GM18861 (cell line): ENCODE measurements around the gene RSPH3.
"Not testable (repeated sequence)": the region's sequence is repeated elsewhere in the genome, so short reads cannot be mapped to it uniquely, and the experiment has no call there.

Experiments
- ATAC-seq: cut with Tn5 transposase; IDR thresholded peaks from one replicate; pipeline ENCODE4 v1.9.1; 2021; ENCODE audit not compliant: unreplicated experiment

Gene RSPH3

GRCh38 chr6:159025224-159025623 lies 25.2 kb upstream of the RSPH3 start:
- not testable (repeated sequence) for ATAC-seq

- ATAC-seq: no peak
Observed at GRCh38 chr6:159023893-159024292, 23.9 kb upstream of the RSPH3 start.

GRCh38 chr6:159020011-159020410 lies 20.0 kb upstream of the RSPH3 start:
- no peak for ATAC-seq

GRCh38 chr6:159017757-159018559 lies 18.0 kb upstream of the RSPH3 start:
- ATAC-seq: no peak

GRCh38 chr6:159014406-159014805 lies 14.4 kb upstream of the RSPH3 start:
- ATAC-seq: no peak

- ATAC-seq: no peak
Observed at GRCh38 chr6:159013229-159013628, 13.2 kb upstream of the RSPH3 start.

- no peak for ATAC-seq
Observed at GRCh38 chr6:159012201-159012600, 12.2 kb upstream of the RSPH3 start.

GRCh38 chr6:159010037-159010612 lies 10.1 kb upstream of the RSPH3 start:
- not testable (repeated sequence) for ATAC-seq

GRCh38 chr6:159008656-159009288 lies 8.8 kb upstream of the RSPH3 start:
- no peak for ATAC-seq

GRCh38 chr6:159007510-159007909 lies 7.5 kb upstream of the RSPH3 start:
- no peak for ATAC-seq

GRCh38 chr6:159005436-159005835 lies 5.4 kb upstream of the RSPH3 start:
- no peak for ATAC-seq

GRCh38 chr6:159004592-159004991 lies 4.6 kb upstream of the RSPH3 start:
- no peak for ATAC-seq

GRCh38 chr6:159002432-159003155 lies 2.6 kb upstream of the RSPH3 start:
- no peak for ATAC-seq

GRCh38 chr6:158999154-158999665 lies 792 bp downstream of the RSPH3 start:
- ATAC-seq: peak; percentile 14

GRCh38 chr6:158996856-158997255 lies 3.1 kb downstream of the RSPH3 start:
- no peak for ATAC-seq

- ATAC-seq: no peak
Observed at GRCh38 chr6:158993639-158994038, 6.4 kb downstream of the RSPH3 start.

- no peak for ATAC-seq
Observed at GRCh38 chr6:158991017-158991723, 8.8 kb downstream of the RSPH3 start.

- ATAC-seq: not testable (repeated sequence)
Observed at GRCh38 chr6:158989711-158990110, 10.3 kb downstream of the RSPH3 start.

- ATAC-seq: no peak
Observed at GRCh38 chr6:158988477-158988876, 11.5 kb downstream of the RSPH3 start.

- no peak for ATAC-seq
Observed at GRCh38 chr6:158987657-158988056, 12.3 kb downstream of the RSPH3 start.

- ATAC-seq: no peak
Observed at GRCh38 chr6:158978757-158979156, 21.2 kb downstream of the RSPH3 start.
